A549 treated with RU486 at 1 μM for 4 hours (cell line): ENCODE results near the gene PGBD4. TPM values are rescaled to one million over a fixed set of nuclear protein-coding genes. Genes with fewer than 3 reads are reported as not detected.

Experiments
- total RNA-seq: library from RNA; stranded (reverse); fragments of 200-300 nt; extraction: Qiagen RNA extraction; gene quantifications from 5 replicates; pipeline ENCODE4 v1.2.3, GENCODE V29; 2022; ENCODE audit warnings: low read depth

Gene PGBD4
- 0.82 to 1.6 TPM (median 1.5 TPM) in 5 replicates for total RNA-seq

GRCh38 chr15:34101366-34102174, at the start of gene PGBD4, which contains the start of gene EMC7:
Gene PGBD4, plus strand, starts transcription at chr15:34102083. Its CDS starts 449 bp downstream, at chr15:34102532.
Gene EMC7, minus strand, starts transcription at chr15:34101862. Its CDS starts 23 bp downstream, at chr15:34101839.

Other genes starting within 250 kb of the PGBD4 start
- not detected in 5 replicates for gene CHRM5, start 133.6 kb upstream of the PGBD4 start, total RNA-seq
- gene AVEN, start 62.9 kb upstream of the PGBD4 start, total RNA-seq = 22.9 to 26.1 TPM (median 23.8 TPM) in 5 replicates
- 128 to 154 TPM (median 142 TPM) in 5 replicates for gene EMC7, start 221 bp upstream of the PGBD4 start, total RNA-seq
- 17.3 to 36.5 TPM (median 34.7 TPM) in 5 replicates for gene KATNBL1, start 108.0 kb downstream of the PGBD4 start, total RNA-seq
- gene EMC4, start 122.9 kb downstream of the PGBD4 start, total RNA-seq = 186 to 201 TPM (median 199 TPM) in 5 replicates
- gene SLC12A6, start 235.7 kb downstream of the PGBD4 start, total RNA-seq = 4.7 to 6.9 TPM (median 6.6 TPM) in 5 replicates
- gene NOP10, start 241.1 kb downstream of the PGBD4 start, total RNA-seq = 526 to 639 TPM (median 558 TPM) in 5 replicates
- not detected in 5 replicates for gene NUTM1, start 241.2 kb downstream of the PGBD4 start, total RNA-seq